GM18502 (cell line): ENCODE data around the gene KRT76.
"Not testable (repeated sequence)": the region's sequence is repeated elsewhere in the genome, so short reads cannot be mapped to it uniquely, and the experiment has no call there.

Experiments
- ATAC-seq: cut with Tn5 transposase; IDR thresholded peaks from one replicate; pipeline ENCODE4 v1.9.1; 2021; ENCODE audit warnings: mild to moderate bottlenecking; ENCODE audit not compliant: unreplicated experiment, poor library complexity

The KRT76 gene

DNA sequence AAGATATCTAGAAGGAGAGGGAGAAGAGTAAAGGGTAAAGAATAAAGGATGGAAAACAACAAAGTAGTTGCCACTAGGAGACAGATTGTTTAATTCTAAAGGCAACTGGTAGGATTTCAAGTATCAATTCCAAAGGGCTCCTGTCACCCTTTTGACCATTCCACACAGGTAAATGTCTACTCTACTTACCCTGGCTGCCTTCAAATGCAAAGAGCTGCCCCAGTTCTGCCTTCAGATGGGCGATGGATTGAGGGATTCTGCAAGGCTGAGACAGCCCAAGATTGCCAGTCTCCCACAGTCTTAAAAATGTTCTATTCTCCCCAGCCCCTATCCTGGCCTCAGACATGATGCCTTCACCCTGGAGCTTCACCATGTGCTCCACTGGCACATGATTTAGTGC lies 11.4 kb downstream of the KRT76 start:
- no peak for ATAC-seq

DNA sequence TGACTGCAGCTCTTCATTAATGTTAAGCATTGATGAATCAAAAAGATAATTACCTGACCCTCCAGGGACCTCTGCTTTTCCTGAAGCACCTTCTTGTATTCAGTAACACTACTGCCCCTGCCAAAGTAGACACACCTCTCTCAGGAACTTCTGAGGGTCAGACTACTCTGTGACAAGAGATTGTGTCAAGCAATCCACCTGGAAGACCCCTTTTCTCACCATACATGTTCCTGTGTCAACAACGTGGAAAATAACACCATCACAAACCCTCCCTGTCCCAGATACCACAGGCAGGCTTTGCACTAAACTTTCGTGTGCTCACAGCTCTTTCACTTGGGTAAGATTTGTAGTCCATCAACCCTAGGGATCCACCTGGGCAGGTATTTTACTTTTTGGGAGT lies 13.2 kb downstream of the KRT76 start:
- ATAC-seq, result no peak

DNA sequence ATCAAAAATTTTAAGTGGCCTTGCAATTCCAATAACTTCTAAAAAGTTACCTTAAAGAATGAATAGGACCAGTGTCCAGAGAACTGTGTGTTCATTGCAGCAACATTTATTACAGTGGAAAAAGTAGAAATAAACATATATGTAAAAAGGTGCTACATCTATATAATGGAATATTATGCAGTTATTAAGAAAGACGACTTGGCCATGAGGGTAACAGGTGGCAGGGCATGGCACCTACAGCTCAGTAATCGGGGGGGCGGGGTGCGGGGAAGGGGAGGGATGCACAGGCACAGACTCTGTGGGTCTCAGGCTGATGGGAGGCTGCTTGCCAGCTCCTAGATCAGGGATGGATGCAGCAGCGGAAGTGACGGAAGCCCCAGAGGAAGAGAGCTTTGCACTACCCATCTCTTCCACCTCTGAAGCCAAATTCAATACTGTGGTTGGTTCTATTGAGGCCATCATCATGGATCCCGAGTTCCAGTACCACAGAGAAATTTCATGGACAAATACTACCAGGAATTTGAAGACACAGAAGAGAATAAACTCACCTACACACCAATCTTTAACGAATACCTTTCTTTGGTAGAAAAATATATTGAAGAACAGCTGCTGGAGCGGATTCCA lies 14.0 kb downstream of the KRT76 start:
- no peak for ATAC-seq

DNA sequence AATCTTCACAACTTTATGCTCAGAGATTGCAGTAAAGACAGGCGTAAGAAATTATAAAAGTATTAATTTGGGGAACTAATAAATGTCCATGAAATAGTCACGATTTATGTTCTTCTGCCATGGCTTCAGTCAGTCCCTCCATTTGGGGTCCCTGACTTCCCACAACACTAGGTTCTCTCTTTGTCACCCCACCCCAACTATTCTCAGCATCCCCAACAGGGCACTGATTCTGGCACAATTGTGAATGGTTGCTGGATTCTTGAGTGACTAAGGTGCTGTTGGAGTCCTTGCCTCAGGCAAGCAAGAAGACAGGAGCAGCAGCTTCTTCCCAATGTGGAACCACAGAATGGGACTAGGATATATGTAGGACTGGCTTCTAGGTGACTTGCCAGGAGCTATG lies 15.3 kb downstream of the KRT76 start:
- no peak for ATAC-seq

DNA sequence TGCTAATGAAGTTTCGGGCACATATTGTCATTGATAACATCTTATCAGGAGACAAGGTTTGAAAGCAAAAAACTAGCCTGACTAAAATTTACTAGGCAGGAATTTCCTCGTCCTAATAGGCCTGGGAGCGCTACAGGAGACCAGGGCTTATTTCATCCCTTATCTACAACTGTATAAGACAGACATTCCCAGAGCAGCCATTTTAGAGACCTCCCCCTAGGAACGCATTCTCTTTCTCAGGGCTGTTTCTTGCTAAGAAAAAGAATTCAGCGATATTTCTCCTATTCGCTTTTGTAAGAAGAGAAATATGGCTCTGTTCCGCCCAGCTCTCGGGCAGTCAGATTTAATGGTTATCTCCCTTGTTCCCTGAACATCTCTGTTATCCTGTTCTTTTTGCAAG lies 15.9 kb downstream of the KRT76 start:
- not testable (repeated sequence) for ATAC-seq

DNA sequence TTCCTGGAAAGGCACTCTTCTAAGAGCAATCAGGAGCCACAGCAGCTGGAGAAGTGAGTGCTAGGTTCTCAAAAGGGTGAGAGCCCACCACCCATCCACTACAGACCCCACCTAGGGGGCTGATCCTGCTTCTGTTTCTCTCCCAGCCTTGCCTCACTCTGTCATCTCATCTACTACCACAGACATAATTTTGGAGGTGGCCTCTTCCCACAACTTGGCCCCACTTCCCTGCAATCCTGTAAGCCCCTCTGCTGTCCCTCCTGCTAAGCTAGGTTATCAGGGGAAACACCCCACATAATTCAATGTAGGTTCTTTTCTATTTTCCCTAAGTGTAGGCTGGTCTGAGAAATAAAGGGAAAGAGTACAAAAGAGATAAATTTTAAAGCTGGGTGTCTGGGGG lies 16.5 kb downstream of the KRT76 start:
- ATAC-seq, result no peak

DNA sequence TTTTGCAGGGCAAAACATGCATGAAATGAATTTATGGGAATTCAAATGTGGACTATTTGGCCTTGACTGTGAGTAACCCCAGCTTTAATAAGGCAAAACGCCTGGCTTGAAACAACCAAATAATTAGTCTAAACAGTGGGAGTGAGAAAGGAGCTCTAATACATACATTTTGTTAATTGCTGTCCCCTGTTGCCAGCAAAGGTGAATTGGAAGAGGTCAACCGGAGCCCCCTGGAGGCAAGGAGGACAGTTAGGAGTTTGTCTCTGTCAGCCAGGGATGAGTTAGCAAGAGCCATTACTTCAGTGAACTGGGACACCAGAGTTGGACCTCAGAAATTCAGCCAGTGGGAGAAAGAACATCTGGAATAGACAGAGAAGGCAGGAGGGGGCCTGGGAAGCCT lies 17.4 kb downstream of the KRT76 start:
- no peak for ATAC-seq

DNA sequence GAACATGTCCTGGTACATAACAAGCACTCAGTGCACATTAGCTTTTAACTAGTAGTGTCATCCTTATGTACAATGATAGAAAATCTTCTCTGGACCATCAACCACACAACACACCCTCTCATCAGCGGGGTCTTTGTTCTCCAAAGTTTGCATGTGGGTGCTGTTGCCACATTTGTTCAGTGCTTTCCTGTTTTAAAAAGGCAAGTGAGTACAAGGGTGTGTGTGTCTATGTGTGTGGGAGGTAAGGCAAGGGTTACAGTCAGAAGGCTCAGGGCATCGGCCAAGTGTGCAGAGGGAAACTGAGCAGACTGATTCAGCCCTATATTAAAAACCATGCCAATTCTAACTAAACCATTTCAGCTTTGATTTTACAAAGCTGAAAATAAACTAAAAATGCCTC lies 17.9 kb downstream of the KRT76 start:
- ATAC-seq, result no peak

DNA sequence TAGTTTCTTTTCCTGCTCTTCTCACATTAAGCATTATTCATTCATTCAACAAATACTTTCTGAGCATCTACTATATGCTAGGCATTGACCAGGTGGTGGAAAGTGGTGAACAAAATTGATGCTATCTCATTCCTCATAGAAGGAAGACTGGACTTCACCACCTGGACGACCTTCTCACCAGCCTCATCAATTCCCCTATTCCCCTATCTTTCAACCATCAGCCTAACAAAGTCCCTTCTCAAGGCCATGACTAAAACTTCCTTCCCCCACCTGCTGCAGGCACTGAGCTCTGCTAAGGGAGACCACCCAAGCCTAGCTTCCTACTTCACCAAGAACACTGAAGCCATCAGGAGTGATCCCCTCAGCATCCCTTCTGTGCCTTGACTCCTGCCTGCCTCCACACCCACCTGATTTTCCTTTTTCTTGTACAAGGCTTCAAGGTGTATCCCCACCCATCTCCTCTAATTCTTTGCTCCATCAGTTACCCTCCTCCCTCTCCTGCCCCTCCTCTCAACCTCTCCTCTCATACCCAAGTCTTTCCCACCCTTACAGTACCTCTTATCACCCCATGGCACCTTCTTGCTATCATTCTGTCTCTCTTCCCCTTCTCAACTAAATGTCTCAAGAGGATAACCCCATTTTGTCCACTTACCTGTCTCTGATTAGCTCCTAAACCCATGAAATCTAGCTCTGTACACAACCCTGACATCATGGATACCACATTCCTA lies 19.5 kb downstream of the KRT76 start:
- ATAC-seq, result no peak

DNA sequence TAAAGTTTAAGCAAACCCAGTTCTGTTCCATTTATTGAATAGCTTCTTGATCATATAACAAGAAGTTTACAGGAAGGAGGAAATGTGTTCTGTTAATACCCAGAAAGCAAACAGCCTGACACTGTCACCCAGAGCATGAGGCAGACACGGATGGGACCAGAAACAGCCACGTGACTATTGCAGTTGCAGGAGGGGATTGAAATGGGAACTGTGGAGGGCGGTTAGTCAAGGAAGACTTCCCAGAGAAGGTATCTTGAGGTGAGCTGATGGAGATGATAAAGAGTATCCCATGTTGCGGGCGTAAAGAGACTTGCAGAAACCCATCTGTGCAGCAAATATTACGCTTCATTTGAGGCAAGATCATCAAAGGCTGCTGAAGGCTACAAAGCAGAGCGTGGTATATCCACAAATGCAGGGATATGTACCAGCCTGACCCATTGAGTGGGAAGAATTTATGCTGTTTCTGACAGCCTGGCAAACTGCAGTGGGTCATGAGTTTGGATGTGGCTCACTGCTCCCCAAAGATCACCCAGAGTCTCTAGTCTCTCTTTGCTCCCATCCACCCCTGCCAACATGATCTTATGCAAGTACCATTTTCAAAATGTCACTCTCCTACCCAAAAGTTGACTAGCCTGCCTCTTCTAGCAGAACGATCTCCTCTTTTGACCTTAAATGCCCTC lies 20.7 kb downstream of the KRT76 start:
- ATAC-seq, result no peak

DNA sequence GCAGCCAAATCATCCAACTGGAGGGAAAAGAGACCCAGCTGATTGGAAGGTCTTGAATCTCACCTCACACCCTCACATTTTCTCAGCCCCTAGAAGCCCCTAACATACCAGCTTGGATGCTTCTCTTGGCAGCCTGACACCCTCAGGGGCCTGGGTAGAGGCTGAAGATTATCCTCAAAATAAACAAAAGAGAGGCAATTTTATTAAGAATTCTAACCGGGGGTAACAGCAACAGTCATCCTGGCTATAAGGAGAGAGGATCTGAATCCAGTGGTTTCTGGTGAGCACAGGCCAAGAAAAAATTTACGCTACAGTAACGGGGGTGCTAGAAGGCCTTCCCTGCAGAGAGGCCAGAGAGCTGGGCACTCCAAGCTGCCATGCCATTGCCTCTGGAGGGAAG lies 21.6 kb downstream of the KRT76 start:
- ATAC-seq, result no peak

DNA sequence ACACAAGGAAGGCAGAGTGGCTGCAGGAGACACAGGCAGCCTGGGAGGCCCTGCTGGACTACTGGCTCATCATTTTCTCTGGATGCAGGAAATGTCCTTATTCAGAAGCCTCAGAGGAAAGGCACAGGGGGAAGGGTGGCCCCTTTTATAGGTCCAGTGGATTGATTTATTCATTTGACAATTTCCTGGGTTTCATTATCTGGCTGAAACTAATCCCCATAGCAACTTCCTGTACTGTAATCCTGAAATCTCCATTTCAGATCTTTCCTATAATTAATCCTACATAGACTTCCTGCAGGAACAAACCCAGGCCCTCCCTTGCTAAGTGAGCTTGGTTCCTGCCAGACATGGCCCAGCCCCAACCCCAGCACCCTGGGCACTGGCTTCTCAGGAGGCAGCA lies 23.0 kb downstream of the KRT76 start:
- ATAC-seq, result no peak

DNA sequence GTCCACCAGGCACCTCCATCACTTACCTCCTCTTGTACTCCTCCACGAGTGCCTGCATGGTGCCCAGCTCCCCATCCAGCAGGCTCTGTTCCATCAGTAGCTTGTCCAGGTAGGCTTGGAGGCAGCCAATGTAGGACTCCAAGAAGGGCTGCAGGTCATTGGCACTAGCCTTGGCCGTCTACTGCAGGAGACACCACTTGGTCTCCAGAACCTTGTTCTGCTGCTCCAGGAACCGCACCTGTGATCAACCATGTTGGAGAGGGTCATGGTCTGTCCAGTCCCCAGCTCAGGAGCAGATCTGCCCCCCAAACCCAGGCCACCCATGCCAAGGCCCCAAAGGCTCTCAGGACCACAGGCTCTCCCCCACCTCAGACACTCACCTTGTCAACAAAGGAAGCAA lies 23.9 kb downstream of the KRT76 start:
- no peak for ATAC-seq

DNA sequence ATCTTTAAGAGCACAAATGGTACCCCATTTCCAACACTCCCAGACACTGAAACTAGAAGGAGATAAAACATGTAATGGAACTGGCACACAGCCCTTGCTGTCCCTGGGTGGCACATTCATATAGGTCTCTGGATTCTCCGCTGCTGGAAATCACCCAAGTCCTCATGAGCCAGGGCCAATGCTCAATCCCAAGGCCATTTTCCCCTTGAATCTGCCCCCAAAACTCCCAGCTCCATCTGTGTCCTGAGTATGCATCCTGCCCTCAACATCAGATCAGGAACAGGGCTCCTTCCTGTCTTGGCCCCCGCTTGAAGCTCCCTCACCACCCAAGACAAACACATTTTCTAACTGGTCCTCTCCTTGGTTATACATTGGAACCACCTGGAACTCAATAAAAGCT lies 24.6 kb downstream of the KRT76 start:
- ATAC-seq, result no peak

DNA sequence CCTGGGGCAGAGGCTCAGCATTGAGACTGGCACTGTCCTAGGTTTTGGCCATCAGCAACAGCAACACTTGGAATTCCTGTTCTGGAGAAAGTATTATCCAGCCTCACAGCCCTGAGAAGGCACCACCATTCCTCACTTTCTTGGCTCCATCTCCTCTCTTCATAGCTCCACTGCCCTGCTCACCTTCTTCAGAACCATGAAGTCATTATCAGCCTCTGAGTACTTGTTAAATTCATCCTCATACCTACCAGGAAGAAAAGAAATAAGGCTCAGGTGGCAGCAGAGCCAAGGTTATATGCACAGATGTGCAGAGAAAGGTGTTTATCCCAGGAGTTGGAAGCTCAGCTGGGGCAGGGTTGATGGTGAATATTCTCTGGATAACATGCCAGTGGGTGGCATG lies 25.4 kb downstream of the KRT76 start:
- ATAC-seq, result no peak

DNA sequence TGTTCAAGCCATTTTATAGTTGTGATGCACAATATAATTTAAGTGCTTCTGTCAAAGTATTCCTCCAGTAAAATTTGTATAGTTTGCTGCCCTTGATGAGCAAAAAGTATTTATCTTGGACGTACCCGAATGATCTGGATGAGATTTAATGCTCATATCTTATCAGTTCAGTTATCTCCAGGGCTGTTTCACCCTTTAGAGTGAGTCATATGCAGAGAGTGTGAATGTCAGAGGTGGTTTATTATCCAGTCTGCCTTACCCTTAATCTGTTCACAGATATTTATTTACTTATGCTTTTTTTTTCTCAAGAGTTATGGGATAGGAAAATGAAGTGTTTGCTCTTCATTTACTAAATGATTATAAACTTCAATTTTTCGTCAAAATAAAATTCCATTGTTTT lies 26.6 kb downstream of the KRT76 start:
- not testable (repeated sequence) for ATAC-seq

DNA sequence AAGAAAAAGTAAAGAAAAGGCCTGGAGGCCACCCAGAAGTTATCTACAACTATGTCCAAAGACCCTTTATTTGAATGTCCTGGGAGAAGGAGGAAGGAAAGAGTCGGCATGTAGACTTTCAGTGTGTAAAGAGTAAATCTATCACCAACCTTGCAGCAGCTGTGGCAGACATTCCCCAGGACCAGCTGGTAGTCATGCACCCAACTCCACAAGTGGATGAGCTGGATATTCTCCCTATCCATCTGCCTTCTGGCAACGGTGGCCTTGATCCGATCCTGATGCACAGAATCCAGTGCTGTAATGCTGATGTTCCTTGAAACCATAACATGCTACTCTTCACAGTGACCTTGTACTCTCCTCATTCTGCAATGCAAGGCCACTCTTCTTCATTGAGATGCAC lies 27.3 kb downstream of the KRT76 start:
- no peak for ATAC-seq

DNA sequence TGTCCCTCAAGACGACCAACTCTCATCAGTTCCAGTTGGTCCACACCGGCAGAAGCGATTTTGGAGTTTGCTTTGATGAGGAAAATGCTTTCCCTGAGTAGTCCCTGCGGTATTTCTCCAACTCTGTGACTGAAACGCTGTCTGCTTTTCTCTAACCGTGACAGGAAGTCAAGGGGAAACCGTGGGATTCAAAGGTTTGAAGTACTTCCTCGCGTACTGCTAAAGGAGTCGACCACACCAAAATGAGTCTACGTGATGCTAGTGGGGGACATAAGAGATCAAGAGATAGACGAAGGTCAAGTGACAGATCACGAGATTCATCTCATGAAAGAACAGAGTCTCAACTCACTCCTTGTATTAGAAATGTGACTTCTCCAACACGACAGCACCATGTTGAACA lies 28.6 kb downstream of the KRT76 start:
- ATAC-seq, result no peak

DNA sequence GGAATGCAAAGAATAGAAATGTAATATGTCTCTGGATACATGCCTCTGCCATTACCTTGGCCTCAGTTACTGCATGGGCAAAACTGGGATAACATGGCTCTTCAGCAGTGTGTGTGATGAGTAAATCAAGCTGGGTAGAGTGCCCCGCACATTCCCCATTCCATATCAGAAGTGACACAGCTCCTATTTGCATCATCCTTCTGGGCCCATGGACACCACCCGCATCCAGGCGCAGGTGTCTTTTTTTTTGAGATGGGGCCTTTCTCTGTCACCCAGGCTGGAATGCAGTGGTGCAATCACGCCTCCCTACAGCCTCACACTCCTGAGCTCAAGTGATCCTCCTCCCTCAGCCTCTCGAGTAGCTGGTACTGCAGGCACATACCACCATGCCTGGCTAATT lies 31.6 kb downstream of the KRT76 start:
- ATAC-seq, result no peak

DNA sequence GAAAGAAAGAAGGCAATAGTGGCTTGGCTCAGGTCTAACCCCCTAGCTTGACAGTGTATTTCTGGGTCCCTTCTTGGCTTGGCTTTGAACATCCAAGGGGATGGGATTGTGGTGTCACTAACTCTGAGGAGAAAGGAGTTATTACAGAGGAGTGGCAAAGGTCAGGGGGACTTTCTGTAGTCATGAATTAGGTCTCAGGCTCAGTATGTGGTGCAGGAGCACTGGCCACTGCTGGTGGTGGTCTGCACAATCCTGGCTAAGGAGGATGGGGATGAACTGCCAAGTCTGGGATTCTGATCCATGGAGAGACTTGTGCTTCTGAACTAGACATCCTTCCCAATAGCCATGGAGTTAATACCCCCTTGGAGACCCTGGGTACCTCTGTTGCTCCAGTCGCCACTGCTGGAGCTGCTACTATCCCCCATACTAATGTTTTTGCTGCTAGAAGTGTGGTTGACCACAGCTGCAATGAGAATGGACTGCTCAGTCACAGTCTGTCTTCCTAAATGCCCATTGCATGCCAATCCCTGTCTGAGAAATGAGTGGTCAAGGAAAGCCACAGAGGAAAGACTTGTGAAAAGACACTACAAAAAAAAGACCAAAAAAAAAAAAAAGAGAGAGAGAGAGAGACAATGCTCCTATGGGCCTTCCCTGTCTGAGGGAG lies 32.5 kb downstream of the KRT76 start:
- ATAC-seq, result no peak

DNA sequence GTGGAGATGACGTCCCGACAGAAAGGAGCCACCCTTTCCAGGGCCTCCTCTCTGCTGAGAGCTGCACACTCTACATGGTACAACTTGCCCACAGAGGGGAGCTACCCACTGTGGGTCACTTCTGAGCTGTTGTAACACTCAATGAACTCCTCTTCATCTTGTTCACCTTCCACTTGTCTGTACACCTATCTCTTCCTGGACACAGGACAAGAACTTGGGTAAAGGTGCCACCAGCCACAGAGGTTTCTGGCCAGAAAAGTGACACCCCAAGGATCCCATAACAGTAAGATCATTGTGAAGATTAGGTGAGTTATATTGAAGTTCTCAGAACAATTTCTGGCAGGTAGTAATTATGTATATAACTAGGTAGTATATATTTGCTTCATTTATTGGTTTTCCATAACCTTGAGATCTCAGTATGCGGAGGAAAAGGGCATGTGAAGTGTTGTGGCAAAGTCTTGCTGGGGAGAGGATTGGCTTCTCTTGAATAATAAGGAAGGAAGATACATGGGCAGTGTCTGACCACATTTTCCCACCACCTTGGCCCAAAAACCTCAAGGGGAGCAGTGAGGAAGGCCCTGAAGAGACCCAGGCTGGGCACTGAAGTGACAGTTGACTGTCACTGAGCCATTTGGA lies 34.2 kb downstream of the KRT76 start:
- no peak for ATAC-seq
